K562 (cell line): ENCODE measurements around the gene BANP.

Experiments
- CTCF ChIP-seq, 3 experiments: IDR thresholded peaks in 2 of 3; conservative IDR thresholded peaks in 1 of 3; 2 replicates each; pipeline ENCODE4 v1.5.1; 2011 to 2012; ENCODE audit warnings: low read length in 3 of 3, mild to moderate bottlenecking in 3 of 3, control low read depth in 2 of 3, improper control_type of control experiment in 1 of 3, inconsistent platforms in 1 of 3, low read depth in 1 of 3, mixed read lengths in 1 of 3, moderate library complexity in 1 of 3; ENCODE audit not compliant: insufficient read depth in 2 of 3
- HDGF ChIP-seq: fragments of 450-650 bp; IDR thresholded peaks from 2 replicates; pipeline ENCODE4 v1.6.1; 2016
- SAFB ChIP-seq: fragments of 200-400 bp; formaldehyde crosslinking; IDR thresholded peaks from 2 replicates; pipeline ENCODE4 v1.6.1; 2017; ENCODE audit warnings: low read depth, low read length, borderline replicate concordance
- SMARCB1 ChIP-seq: IDR thresholded peaks from 2 replicates; pipeline ENCODE4 v1.6.1; 2011; ENCODE audit warnings: improper control_type of control experiment, low read depth; ENCODE audit not compliant: insufficient read length
- TRIM28 ChIP-seq: fragments of 450-650 bp; IDR thresholded peaks from 2 replicates; pipeline ENCODE4 v1.6.1; 2017
- ZKSCAN8 ChIP-seq: fragments of 200-800 bp; sonication (Bioruptor generic); IDR thresholded peaks from 2 replicates; pipeline ENCODE4 v1.6.1; 2016; ENCODE audit warnings: missing genetic modification characterization, missing compliant biosample characterization
- ZNF121 ChIP-seq: sonication (generic); formaldehyde crosslinking; conservative IDR thresholded peaks from 2 replicates; pipeline ENCODE4 v1.8.0; 2022; ENCODE audit warnings: missing genetic modification reagents
- ZNF77 ChIP-seq: fragments of 250-450 bp; sonication (Bioruptor Pico); IDR thresholded peaks from 2 replicates; pipeline ENCODE4 v1.5.0; 2020

GRCh38 chr16:88076211-88076931 lies 125.1 kb downstream of the BANP start:
- no peak for TF ChIP-seq TRIM28
- no peak for TF ChIP-seq SAFB
- TF ChIP-seq CTCF (IDR thresholded peaks at IDR 0.05 in 2 of 3, conservative IDR thresholded peaks at IDR 0.05 in 1 of 3; ENCODE audit: insufficient read depth in 2 of 3, low read depth in 1 of 3, low read length in 3 of 3): no peak
- no peak for TF ChIP-seq ZKSCAN8 (CRISPR knock-in tag)
- TF ChIP-seq HDGF: no peak
- no peak for TF ChIP-seq SMARCB1
- TF ChIP-seq ZNF77: no peak
- no peak for TF ChIP-seq ZNF121
